Upper lobe of left lung (tissue), 4 donors: ENCODE results near the gene GPR55.

Source experiments
- CTCF ChIP-seq, 6 experiments: fragments of 450-650 bp in 4 of 6; fragments of 200-600 bp in 2 of 6; sonication (generic) in 2 of 6; IDR thresholded peaks; one replicate each; pipeline ENCODE4 v1.5.1; 2016 to 2019; ENCODE audit warnings: antibody characterized with exemption in 6 of 6
- EP300 ChIP-seq, 4 donors: sonication (generic); formaldehyde crosslinking; IDR thresholded peaks; one replicate each; pipeline ENCODE4 v1.5.1; 2017; ENCODE audit warnings: antibody characterized with exemption in 4 of 4, control low read depth in 2 of 4
- POLR2A ChIP-seq, 4 donors: fragments of 450-650 bp; IDR thresholded peaks; one replicate each; pipeline ENCODE4 v1.5.1; 2016 to 2017; ENCODE audit warnings: antibody characterized with exemption in 4 of 4, mild to moderate bottlenecking in 2 of 4
- POLR2AphosphoS5 ChIP-seq, 2 donors: sonication (generic); formaldehyde crosslinking; IDR thresholded peaks; one replicate each; pipeline ENCODE4 v1.5.1; 2017; ENCODE audit warnings: antibody characterized with exemption in 2 of 2

- TF ChIP-seq CTCF (IDR thresholded peaks at IDR 0.05) (no peak), POLR2A (IDR thresholded peaks at IDR 0.05) (no peak), EP300 (IDR thresholded peaks at IDR 0.05) (no peak), POLR2AphosphoS5 (IDR thresholded peaks at IDR 0.05) (no peak)
These were observed 25.3 kb downstream of the GPR55 start for GRCh38 chr2:230899786-230900185.
